Measurements from ENCODE around the gene HSPB2. TPM values are rescaled to one million over a fixed set of nuclear protein-coding genes. Genes with fewer than 3 reads are reported as not detected.

The HSPB2 gene
- total RNA-seq, 4 donors from 2014 or later: 0.21 to 5.2 TPM; not detected in 2

GRCh38 chr11:111937844-111938243 is 25.3 kb downstream of the HSPB2 start:
- intact Hi-C loops (cut with DNase I; ENCODE audit: low total_unique reads): loop anchor here (10.0 kb wide), 1 partner anchor 63 kb away; the partner anchor contains the start of genes ALG9, CFAP68 and FDXACB1
- Histone ChIP-seq H3K4me1 (no peaks in the 10 kb centered on the region), H3K9me3 (no peaks in the 10 kb centered on the region)

DNA sequence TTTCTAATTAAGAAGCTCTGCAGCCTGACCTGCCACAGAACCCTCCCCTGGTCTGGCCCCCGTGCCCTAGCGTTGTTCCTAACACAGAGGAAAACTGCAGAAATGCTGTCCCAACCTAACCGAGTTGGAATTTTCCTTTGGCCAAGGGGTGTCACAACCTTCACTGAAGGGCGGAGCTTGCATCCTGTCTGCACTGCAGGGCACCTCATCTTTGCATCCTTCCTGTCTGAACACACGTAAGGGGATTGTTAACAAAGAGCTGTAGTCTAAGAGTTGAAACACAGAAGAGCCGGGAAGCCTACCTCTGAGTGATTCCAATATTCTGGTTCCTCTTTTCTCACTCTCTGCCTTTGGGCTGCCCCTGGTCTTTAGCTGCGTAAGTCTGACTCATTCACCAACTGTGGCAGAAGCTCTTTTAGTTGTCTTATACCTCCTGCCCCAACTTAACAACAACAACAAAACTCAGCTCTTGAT is 26.2 kb downstream of the HSPB2 start:
- TF ChIP-seq CTCF (IDR thresholded peaks at IDR 0.05) (no peak), POLR2A (IDR thresholded peaks at IDR 0.05) (no peak)
- peak in 1 of 2 donors; percentile 51 for DNase-seq
- Histone ChIP-seq H3K9me3 (no peaks in the 10 kb centered on the region), H3K4me3 (peak overlapping the region in 1 of 2 donors; percentile 72), H3K27ac (peak overlapping the region; percentile 78 to 79), H3K36me3 (no peaks in the 10 kb centered on the region), H3K27me3 (no peaks in the 10 kb centered on the region), H3K4me1 (no peaks in the 10 kb centered on the region)
- intact Hi-C loops (cut with DNase I; ENCODE audit: low total_unique reads): loop anchor here (10.0 kb wide), 1 partner anchor 64 kb away; the partner anchor contains the start of genes ALG9, CFAP68 and FDXACB1

More at GRCh38 chr11:111937844-111938243, 25.3 kb downstream of the HSPB2 start:
- no peak for DNase-seq
- peak overlapping the region; percentile 78 to 79 for H3K27ac ChIP-seq
- peak overlapping the region; percentile 58 to 72 for H3K4me3 ChIP-seq
- TF ChIP-seq POLR2A (IDR thresholded peaks at IDR 0.05): no peak
- TF ChIP-seq CTCF (IDR thresholded peaks at IDR 0.05): no peak
- no peaks in the 10 kb centered on the region for H3K27me3 ChIP-seq
- H3K36me3 ChIP-seq: no peaks in the 10 kb centered on the region

DNA sequence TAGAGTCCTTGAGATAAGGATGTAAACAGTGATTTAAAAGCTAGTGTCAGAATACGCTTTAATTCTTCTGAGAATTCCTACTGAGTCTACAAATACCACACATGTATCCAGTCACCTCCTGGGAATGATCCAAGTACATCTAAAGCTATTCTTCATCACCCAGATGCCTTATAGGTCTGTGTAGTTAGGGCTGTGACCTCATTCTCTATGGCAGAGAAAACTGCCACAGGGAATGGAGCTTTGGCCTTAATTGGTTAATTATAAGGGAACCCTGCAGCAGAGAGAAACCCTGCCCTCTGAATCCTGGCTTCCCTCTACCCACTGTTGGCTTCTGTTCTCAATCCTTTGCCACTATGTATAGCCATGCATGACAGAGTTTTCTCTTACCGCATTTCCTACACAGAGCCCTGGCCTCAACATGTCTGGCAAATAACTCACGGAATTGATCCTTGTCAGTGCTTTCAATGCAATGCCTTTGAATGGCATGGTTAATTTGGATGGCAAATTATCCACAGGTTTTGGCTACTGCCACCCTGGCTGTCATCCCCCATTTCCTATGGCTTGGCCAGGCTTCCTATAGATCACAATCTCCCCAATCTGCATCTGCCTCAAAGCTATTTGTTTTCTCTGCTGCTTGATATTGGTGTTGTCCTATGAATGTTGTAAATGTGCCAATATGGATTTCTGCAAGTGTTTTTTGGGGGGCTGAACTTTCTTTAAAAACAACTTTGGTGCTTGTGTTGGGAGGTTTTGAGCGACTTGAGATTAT is 27.5 kb downstream of the HSPB2 start:
- intact Hi-C loops (cut with DNase I; ENCODE audit: low total_unique reads): loop anchor here (10.0 kb wide), 1 partner anchor 65 kb away; the partner anchor contains the start of genes ALG9, CFAP68 and FDXACB1
- H3K36me3 ChIP-seq: no peaks in the 10 kb centered on the region
- peak overlapping the region in 1 of 2 donors; percentile 79 for H3K27ac ChIP-seq
- no peak overlapping the region for H3K4me3 ChIP-seq
- H3K9me3 ChIP-seq: no peaks in the 10 kb centered on the region
- no peak for DNase-seq
- no peaks in the 10 kb centered on the region for H3K27me3 ChIP-seq
- H3K4me1 ChIP-seq: no peaks in the 10 kb centered on the region
- TF ChIP-seq POLR2A (IDR thresholded peaks at IDR 0.05): no peak
- no peak for TF ChIP-seq CTCF (IDR thresholded peaks at IDR 0.05)

DNA sequence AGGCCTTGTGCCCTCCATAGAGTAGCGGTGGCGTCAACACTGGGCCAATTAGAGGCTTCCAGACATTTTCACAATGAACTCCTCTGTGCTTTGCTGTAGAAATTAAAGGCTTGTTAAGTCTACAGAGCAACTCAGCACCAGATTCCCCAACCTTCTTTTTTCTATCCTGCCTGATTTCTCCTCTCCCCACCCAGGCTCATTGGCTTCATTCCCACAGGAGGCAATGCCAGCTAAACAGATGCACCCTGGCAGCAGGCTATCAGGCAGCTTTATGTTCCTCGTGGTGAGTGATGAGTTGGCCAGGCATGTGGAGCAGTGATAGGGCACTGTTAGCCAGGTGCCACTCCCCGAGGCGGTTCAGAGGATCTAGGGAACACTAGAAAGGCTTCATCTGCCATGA is 29.4 kb downstream of the HSPB2 start:
- H3K9me3 ChIP-seq: no peaks in the 10 kb centered on the region
- H3K27ac ChIP-seq: no peak overlapping the region
- H3K4me1 ChIP-seq: no peaks in the 10 kb centered on the region
- no peak for DNase-seq
- intact Hi-C loops (cut with DNase I; ENCODE audit: low total_unique reads): no loop called here
- no peaks in the 10 kb centered on the region for H3K27me3 ChIP-seq
- no peaks in the 10 kb centered on the region for H3K36me3 ChIP-seq
- TF ChIP-seq POLR2A (IDR thresholded peaks at IDR 0.05) (no peak), CTCF (IDR thresholded peaks at IDR 0.05) (no peak)
- H3K4me3 ChIP-seq: no peak overlapping the region

GRCh38 chr11:111942829-111943228 is 30.3 kb downstream of the HSPB2 start:
- DNase-seq: no peak
- no peak overlapping the region for H3K27ac ChIP-seq
- H3K9me3 ChIP-seq: no peaks in the 10 kb centered on the region
- no peak overlapping the region for H3K4me3 ChIP-seq
- H3K27me3 ChIP-seq: no peaks in the 10 kb centered on the region
- no peak for TF ChIP-seq POLR2A (IDR thresholded peaks at IDR 0.05)
- H3K36me3 ChIP-seq: no peaks in the 10 kb centered on the region
- no peaks in the 10 kb centered on the region for H3K4me1 ChIP-seq
- intact Hi-C loops (cut with DNase I; ENCODE audit: low total_unique reads): no loop called here
